MM.1S (cell line): ENCODE measurements around the gene ADARB2.

ENCODE experiments used
- CTCF ChIP-seq: fragments of 300-600 bp; sonication (generic); IDR thresholded peaks from 2 replicates; pipeline ENCODE4 v1.5.1; 2016; ENCODE audit warnings: antibody characterized with exemption, low read length, mixed read lengths
- EZH2 ChIP-seq: fragments of 300-600 bp; sonication (generic); optimal IDR thresholded peaks from 2 replicates; pipeline ENCODE3; 2017; ENCODE audit warnings: low read depth, mild to moderate bottlenecking, antibody characterized with exemption, low read length, mixed read lengths

- no peak for TF ChIP-seq CTCF
- no peak for TF ChIP-seq EZH2
These were observed 159.4 kb downstream of the ADARB2 start for GRCh38 chr10:1577945-1578344.
